Astrocyte of the hippocampus (primary cell): ENCODE data around the gene WWC2.
A peak's percentile ranks its signal among the peaks of the same experiment; 100 is the strongest.

Experiments
- DNase-seq: peaks from one replicate; pipeline ENCODE4 v3.0.0; 2011; ENCODE audit warnings: low read depth, low spot score

WWC2 gene

GRCh38 chr4:183256756-183257385, 157.8 kb downstream of the WWC2 start:
- DNase-seq: peak; percentile 77

- DNase-seq: no peak
Measured at GRCh38 chr4:183257808-183258207, 158.8 kb downstream of the WWC2 start.

- DNase-seq: no peak
Measured at GRCh38 chr4:183260491-183261151, 161.6 kb downstream of the WWC2 start.

DNA sequence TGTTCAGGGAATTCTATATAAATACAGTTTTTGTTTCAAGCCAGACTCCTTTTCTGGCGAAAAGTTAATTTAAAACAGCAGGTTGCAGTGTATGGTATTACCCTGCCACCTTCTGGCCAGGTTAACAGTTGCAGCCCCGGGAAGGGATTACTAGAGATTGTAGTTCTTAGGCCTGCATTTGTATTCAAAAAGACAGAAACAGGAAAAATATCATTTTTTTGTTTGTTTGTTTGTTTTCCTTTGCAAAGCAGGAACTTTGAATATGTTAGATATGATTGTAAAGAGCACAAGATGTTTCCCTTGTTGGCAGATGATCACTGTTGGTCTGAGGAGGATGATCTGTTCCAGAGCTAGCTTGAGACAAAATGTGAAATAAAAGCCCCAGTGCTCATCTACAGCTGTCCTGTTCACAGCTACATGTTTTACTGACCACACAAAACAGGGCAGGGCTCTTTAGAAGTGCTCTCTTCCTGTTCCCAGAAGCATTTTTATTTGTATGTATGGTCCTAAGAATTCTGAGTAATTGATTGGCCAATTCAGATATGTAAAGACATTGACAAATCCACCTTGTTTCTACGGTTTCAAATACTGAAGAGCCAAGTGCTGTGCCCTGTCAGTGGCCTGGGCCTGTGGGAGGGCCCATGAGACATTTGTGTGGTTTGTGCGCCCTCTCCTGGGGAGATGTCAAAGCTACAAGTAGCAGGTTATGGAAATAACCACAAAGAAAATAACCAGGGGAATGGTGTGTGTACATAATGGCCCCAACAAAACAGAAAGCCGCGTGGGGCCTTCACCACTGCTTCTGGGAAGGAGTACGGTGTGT, 163.1 kb downstream of the WWC2 start:
- peak; percentile 90 for DNase-seq

DNA sequence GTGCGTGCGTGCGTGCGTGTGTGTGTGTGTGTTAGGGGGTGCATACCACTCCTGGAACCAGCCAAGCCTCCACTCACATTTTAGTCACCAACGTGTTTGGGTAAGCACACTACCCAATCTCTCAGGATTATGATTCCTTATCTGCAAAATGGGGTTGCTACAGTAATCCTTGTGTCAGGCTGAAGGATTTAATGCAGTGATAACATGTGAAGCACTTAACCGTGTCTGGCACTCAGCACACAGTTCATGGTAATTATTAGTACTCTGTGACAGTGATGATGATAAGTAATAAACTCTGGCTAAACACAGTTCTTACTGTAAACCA, 163.7 kb downstream of the WWC2 start:
- no peak for DNase-seq

DNA sequence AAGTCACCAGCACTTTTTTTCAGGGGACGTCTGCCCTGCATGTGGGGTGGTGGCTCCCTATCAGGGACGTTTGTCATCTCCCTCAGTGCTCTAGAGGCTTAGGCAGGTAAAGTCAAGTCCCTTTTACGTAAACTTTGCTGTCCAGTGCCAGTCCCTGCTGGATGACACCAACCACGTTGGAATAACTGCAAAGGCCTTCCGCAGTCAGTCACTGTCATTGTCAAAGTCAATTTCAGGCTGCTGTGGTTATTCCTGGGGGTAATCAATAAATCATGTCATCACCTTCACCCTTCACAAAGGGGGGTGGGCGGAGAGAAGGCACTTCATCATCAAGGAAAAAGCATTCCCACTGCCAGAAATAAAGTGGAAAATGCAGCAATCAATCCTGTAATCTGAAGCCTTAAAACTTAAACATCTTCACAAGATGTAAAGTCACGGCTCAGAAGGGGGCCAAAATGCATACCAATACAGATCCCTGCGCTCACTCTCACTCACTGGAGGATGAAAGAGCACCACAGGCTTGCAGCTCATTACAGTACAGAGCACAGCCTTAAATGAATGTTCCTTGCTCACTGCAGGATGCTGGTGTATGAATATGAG, 164.8 kb downstream of the WWC2 start:
- no peak for DNase-seq

GRCh38 chr4:183264614-183265013, 165.6 kb downstream of the WWC2 start:
- DNase-seq: peak; percentile 20

DNA sequence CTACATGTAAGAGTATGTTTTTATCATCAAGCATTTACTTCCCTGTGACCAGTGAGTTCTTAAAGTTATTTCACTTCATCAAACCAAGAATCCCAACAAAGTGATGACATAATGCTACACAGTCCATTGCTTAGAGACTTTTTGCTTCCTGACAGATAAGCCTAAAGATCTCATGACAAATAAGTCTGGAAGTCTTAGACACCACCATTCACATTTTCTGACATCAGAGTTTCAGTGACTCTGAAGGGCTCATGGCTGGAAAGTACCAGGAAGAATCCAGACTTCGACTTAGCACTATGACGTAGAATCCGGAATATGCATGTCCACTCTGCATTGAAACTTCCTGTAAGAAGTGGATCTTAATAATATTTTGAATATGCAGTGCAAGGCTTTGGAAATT, 167.3 kb downstream of the WWC2 start:
- peak; percentile 15 for DNase-seq

GRCh38 chr4:183268556-183268955, 169.5 kb downstream of the WWC2 start:
- no peak for DNase-seq

- DNase-seq: no peak
Measured at GRCh38 chr4:183272384-183272783, 173.3 kb downstream of the WWC2 start.

- DNase-seq: no peak
Measured at GRCh38 chr4:183276106-183276505, 177.0 kb downstream of the WWC2 start.

GRCh38 chr4:183284258-183284785, 185.3 kb downstream of the WWC2 start:
- peak; percentile 16 for DNase-seq

GRCh38 chr4:183284965-183285364, 185.9 kb downstream of the WWC2 start:
- peak; percentile 84 for DNase-seq

DNA sequence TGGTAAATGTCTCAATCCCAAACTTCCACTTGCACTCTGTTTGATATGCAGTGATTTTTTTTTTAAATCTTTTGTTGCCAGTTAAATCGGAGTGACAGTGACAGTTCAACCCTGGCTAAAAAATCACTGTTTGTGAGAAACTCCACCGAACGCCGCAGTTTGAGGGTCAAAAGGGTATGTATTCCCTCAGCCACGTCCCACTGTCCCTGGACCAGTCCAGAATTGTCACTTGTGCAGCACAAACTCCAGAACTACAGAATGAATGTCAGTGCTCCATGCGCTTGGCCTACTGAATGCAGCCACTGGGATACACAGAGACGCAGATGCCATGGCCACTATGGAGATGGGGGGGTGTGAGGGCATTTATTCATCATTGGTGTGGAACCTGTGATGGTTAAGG, 186.8 kb downstream of the WWC2 start:
- DNase-seq: no peak

GRCh38 chr4:183286590-183287308, 187.7 kb downstream of the WWC2 start:
- no peak for DNase-seq

GRCh38 chr4:183287309-183287659, 188.2 kb downstream of the WWC2 start:
- no peak for DNase-seq

- no peak for DNase-seq
Measured at GRCh38 chr4:183287677-183288076, 188.6 kb downstream of the WWC2 start.

DNA sequence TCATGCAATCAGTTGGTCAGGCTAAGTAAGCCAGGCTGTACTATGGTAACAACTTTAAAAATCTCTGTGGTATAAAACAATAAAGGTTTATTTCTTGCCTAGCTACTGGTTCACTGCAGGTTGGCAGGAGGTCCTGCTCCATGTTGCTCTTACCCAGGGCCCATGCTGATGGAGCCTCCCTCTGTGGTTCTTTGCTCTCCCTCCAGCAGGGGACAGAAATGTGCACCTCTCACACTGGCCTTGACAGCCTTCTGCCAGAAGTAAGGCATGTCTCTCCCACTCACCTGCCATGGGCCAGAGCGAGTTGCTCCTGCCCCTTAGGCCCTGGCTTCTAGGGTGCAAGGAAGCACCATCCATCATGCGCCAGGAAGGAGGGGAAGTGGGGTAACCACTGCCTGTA, 189.9 kb downstream of the WWC2 start:
- no peak for DNase-seq

DNA sequence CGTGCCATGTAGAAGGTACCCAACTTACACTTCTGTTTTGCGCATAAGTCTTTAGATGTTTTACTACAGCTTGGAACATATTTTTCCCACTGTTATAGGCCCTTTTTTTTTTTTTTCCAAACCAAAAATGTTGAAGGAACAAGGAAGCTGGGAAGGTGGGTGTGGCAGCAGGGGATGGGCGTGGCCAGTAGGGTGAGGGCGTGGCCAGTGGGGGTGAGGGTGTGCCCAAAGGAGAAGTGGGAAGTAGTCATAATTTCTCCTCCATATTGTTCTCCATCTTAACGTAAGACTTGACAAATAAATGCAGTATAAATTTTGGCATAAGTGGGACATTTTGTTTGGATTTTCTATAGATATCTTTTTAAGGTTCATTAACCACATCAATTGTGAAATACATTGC, 190.6 kb downstream of the WWC2 start:
- no peak for DNase-seq

GRCh38 chr4:183291070-183291469, 192.0 kb downstream of the WWC2 start:
- no peak for DNase-seq

GRCh38 chr4:183295711-183296110, 196.7 kb downstream of the WWC2 start:
- peak; percentile 48 for DNase-seq

GRCh38 chr4:183297675-183298074, 198.6 kb downstream of the WWC2 start:
- no peak for DNase-seq
